NT2/D1 (cell line): Measurements from ENCODE around the gene PIGU.

Experiments
- SUZ12 ChIP-seq: IDR thresholded peaks from 2 replicates; pipeline ENCODE4 v1.6.1; 2011; ENCODE audit not compliant: insufficient read length, insufficient read depth; ENCODE audit errors: extremely low read depth
- YY1 ChIP-seq: IDR thresholded peaks from 2 replicates; pipeline ENCODE4 v1.6.1; 2011; ENCODE audit not compliant: insufficient read length, insufficient read depth
- ZNF274 ChIP-seq: IDR thresholded peaks from 2 replicates; pipeline ENCODE4 v1.6.1; 2011; ENCODE audit warnings: mild to moderate bottlenecking, low read depth, low read length

GRCh38 chr20:34680586-34681175, 3.8 kb upstream of the PIGU start:
- TF ChIP-seq YY1: no peak
- TF ChIP-seq ZNF274: no peak
- no peak for TF ChIP-seq SUZ12
